GM19351 (cell line): Measurements from ENCODE around the gene CADPS.
A peak's percentile ranks its signal among the peaks of the same experiment; 100 is the strongest.

Experiments
- ATAC-seq: cut with Tn5 transposase; IDR thresholded peaks from one replicate; pipeline ENCODE4 v1.9.1; 2021; ENCODE audit warnings: mild to moderate bottlenecking, moderate library complexity; ENCODE audit not compliant: unreplicated experiment

CADPS gene

GRCh38 chr3:62873761-62874710, 1.2 kb downstream of the CADPS start:
- peak; percentile 58 for ATAC-seq

GRCh38 chr3:62873451-62873760, 1.8 kb downstream of the CADPS start:
- ATAC-seq = no peak

- no peak for ATAC-seq
Observed at GRCh38 chr3:62872318-62872717, 2.9 kb downstream of the CADPS start.

- no peak for ATAC-seq
Observed at GRCh38 chr3:62870321-62870720, 4.9 kb downstream of the CADPS start.

- ATAC-seq = no peak
Observed at GRCh38 chr3:62863648-62864047, 11.6 kb downstream of the CADPS start.

- ATAC-seq = no peak
Observed at GRCh38 chr3:62859203-62859791, 15.9 kb downstream of the CADPS start.

- ATAC-seq = no peak
Observed at GRCh38 chr3:62845996-62846395, 29.2 kb downstream of the CADPS start.

- ATAC-seq = no peak
Observed at GRCh38 chr3:62843508-62843907, 31.7 kb downstream of the CADPS start.

- ATAC-seq = no peak
Observed at GRCh38 chr3:62839748-62840147, 35.5 kb downstream of the CADPS start.

- ATAC-seq = peak; percentile 26
Observed at GRCh38 chr3:62837145-62837787, 38.0 kb downstream of the CADPS start.

- ATAC-seq = peak; percentile 77
Observed at GRCh38 chr3:62835554-62836236, 39.5 kb downstream of the CADPS start.

GRCh38 chr3:62833538-62833937, 41.7 kb downstream of the CADPS start:
- peak; percentile 37 for ATAC-seq

GRCh38 chr3:62832553-62832952, 42.7 kb downstream of the CADPS start:
- ATAC-seq = no peak

GRCh38 chr3:62830727-62831322, 44.4 kb downstream of the CADPS start:
- ATAC-seq = no peak

- ATAC-seq = no peak
Observed at GRCh38 chr3:62827550-62827949, 47.7 kb downstream of the CADPS start.

- peak; percentile 50 for ATAC-seq
Observed at GRCh38 chr3:62824965-62825592, 50.1 kb downstream of the CADPS start.

GRCh38 chr3:62823461-62824050, 51.7 kb downstream of the CADPS start:
- ATAC-seq = no peak

GRCh38 chr3:62822905-62823304, 52.3 kb downstream of the CADPS start:
- no peak for ATAC-seq

GRCh38 chr3:62818347-62818746, 56.9 kb downstream of the CADPS start:
- ATAC-seq = peak; percentile 89

- ATAC-seq = no peak
Observed at GRCh38 chr3:62817678-62818077, 57.5 kb downstream of the CADPS start.
